Osteoblast (primary cell): ENCODE results near the gene EPC2. TPM values are rescaled to one million over a fixed set of nuclear protein-coding genes. Genes with fewer than 3 reads are reported as not detected.
A peak's percentile ranks its signal among the peaks of the same experiment; 100 is the strongest.

Source experiments
- DNase-seq: peaks from one replicate; pipeline ENCODE4 v3.0.0; 2011; ENCODE audit warnings: low spot score, mixed read lengths; ENCODE audit not compliant: insufficient read length; ENCODE audit errors: missing footprints
- H2AFZ ChIP-seq: 2 replicates; pipeline ENCODE4 v1.6.0; 2011; ENCODE audit warnings: mild to moderate bottlenecking, low read length
- H3K27ac ChIP-seq: 2 replicates; pipeline ENCODE4 v1.5.1; 2011; ENCODE audit warnings: mild to moderate bottlenecking, low read depth, low read length, moderate library complexity
- H3K27me3 ChIP-seq: 2 replicates; pipeline ENCODE4 v1.6.0; 2012; ENCODE audit warnings: mild to moderate bottlenecking, control low read depth, inconsistent platforms, low read length, moderate library complexity; ENCODE audit not compliant: insufficient read depth
- H3K36me3 ChIP-seq: 2 replicates; pipeline ENCODE4 v1.5.1; 2011; ENCODE audit warnings: mild to moderate bottlenecking, low read length, control low read depth, moderate library complexity; ENCODE audit not compliant: insufficient read depth
- H3K4me1 ChIP-seq: 2 replicates; pipeline ENCODE4 v1.5.1; 2011; ENCODE audit warnings: mild to moderate bottlenecking, low read length, control low read depth, moderate library complexity; ENCODE audit not compliant: insufficient read depth
- H3K4me2 ChIP-seq: 2 replicates; pipeline ENCODE4 v1.6.0; 2011; ENCODE audit warnings: mild to moderate bottlenecking, low read length; ENCODE audit not compliant: insufficient read depth
- H3K4me3 ChIP-seq: fragments of 200-600 bp; sonication (generic); 3 replicates; pipeline ENCODE4 v1.5.1; 2012; ENCODE audit warnings: mild to moderate bottlenecking, low read length, inconsistent platforms; ENCODE audit not compliant: insufficient read depth
- H3K79me2 ChIP-seq: 2 replicates; pipeline ENCODE4 v1.6.0; 2012; ENCODE audit warnings: mild to moderate bottlenecking, low read length, control low read depth, inconsistent platforms; ENCODE audit not compliant: insufficient read depth
- H3K9me3 ChIP-seq: 2 replicates; pipeline ENCODE4 v1.5.1; 2011; ENCODE audit warnings: low read depth, low read length, control low read depth
- H4K20me1 ChIP-seq: 2 replicates; pipeline ENCODE4 v1.6.0; 2012; ENCODE audit warnings: mild to moderate bottlenecking, low read length, control low read depth; ENCODE audit not compliant: insufficient read depth
- total RNA-seq: library from RNA; depleted of rRNA; stranded (reverse); fragments of >200 nt; gene quantifications from 2 replicates; pipeline ENCODE4 v1.2.3, GENCODE V29; 2012
- TF ChIP-seq, protein P1 (sequence below): IDR thresholded peaks from 2 replicates; pipeline ENCODE4 v1.5.1; 2011; ENCODE audit warnings: mild to moderate bottlenecking, low read depth, low read length, moderate library complexity; ENCODE audit errors: extremely low read depth

EPC2 gene
- total RNA-seq, 1 donor = 29.3 TPM

DNA sequence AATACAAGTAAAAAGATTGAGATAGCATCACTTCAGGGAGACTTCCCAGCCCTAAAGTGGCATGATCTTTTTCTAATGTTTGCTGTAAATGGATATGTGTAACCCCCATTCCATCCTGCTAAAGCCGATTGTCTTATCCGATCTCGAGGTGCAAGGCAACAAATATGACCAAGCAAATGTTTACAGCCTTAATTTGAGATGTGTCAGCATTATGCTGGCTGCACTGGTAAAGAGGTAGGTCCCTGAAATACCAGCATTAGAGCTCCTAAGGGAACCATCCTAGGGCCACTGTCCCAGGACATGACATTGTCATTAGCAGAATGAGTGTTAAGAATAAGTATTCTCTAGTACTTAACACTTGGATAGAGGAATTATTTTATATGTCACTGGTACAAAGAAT lies 108.4 kb downstream of the EPC2 start:
- no peak for DNase-seq
- Histone ChIP-seq H3K9me3 (no peaks in the 10 kb centered on the region), H3K36me3 (no peaks in the 10 kb centered on the region), H3K27ac (no peak overlapping the region), H3K79me2 (no peaks in the 10 kb centered on the region), H4K20me1 (no peaks in the 10 kb centered on the region), H2AFZ (no peak overlapping the region), H3K27me3 (no peaks in the 10 kb centered on the region), H3K4me3 (no peak overlapping the region), H3K4me1 (peaks cover 11% of the 10 kb centered on the region), H3K4me2 (no peak overlapping the region)
- TF ChIP-seq, protein P1, sequence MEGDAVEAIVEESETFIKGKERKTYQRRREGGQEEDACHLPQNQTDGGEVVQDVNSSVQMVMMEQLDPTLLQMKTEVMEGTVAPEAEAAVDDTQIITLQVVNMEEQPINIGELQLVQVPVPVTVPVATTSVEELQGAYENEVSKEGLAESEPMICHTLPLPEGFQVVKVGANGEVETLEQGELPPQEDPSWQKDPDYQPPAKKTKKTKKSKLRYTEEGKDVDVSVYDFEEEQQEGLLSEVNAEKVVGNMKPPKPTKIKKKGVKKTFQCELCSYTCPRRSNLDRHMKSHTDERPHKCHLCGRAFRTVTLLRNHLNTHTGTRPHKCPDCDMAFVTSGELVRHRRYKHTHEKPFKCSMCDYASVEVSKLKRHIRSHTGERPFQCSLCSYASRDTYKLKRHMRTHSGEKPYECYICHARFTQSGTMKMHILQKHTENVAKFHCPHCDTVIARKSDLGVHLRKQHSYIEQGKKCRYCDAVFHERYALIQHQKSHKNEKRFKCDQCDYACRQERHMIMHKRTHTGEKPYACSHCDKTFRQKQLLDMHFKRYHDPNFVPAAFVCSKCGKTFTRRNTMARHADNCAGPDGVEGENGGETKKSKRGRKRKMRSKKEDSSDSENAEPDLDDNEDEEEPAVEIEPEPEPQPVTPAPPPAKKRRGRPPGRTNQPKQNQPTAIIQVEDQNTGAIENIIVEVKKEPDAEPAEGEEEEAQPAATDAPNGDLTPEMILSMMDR = no peak

DNA sequence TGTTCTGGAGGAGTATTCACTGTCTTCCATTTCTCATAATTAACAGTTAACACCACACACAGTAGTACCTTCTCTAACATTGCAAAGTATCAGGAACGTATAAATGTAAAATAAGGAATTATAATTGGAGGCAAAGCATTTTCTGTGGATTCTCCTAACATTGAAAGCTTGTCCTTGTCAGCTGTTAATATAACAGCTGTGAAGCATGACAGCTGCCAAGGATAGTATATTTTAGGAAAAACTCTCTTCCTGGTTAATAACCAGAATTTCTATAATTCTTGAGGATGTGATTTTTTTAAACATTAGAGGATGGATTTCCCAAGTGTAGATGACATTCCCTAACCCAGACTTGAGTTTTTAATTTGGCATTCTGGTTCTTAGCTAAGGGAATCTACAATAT lies 110.3 kb downstream of the EPC2 start:
- H3K4me1 ChIP-seq = peaks cover 11% of the 10 kb centered on the region
- no peaks in the 10 kb centered on the region for H3K36me3 ChIP-seq
- no peak overlapping the region for H3K27ac ChIP-seq
- H3K9me3 ChIP-seq = no peaks in the 10 kb centered on the region
- no peak overlapping the region for H3K4me3 ChIP-seq
- H2AFZ ChIP-seq = no peak overlapping the region
- no peaks in the 10 kb centered on the region for H4K20me1 ChIP-seq
- H3K79me2 ChIP-seq = no peaks in the 10 kb centered on the region
- no peaks in the 10 kb centered on the region for H3K27me3 ChIP-seq
- no peak overlapping the region for H3K4me2 ChIP-seq
- no peak for DNase-seq
- TF ChIP-seq, protein P1 = no peak

DNA sequence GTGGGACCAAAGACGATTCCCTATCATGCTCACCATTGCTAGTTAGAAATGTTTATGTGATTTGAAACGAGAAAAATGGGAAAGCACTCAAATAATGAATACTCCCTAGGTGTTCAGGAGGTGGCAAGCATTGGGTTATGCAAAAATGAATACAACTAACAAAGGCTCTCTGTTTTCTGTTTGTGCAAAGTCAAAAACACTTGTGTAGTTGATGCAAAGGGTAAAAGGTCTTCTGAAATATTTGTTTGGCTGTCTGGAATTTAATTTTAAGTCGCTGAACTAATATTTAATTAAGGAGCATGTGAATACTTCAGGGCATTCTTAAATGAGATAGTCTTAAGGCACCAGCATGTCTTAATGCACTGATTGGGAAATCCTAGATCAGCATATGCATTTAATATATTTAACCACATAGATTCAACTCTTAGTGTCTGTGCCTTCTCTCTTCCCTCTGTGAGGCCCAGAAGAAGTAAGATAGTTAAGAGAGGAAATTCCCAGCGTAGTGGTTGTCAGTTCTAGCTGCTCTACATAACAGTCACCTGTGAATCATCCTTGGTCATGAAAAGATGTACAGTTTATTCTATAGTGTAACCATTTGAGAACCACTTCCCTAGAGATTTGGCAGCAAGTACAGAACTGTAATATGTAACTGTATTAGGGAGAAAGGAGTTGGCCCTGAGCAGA lies 111.9 kb downstream of the EPC2 start:
- DNase-seq = peak; percentile 83
- H3K4me3 ChIP-seq = no peak overlapping the region
- H3K79me2 ChIP-seq = no peaks in the 10 kb centered on the region
- peaks cover 11% of the 10 kb centered on the region for H3K4me1 ChIP-seq
- H3K9me3 ChIP-seq = no peaks in the 10 kb centered on the region
- no peaks in the 10 kb centered on the region for H3K27me3 ChIP-seq
- no peak overlapping the region for H3K27ac ChIP-seq
- no peaks in the 10 kb centered on the region for H3K36me3 ChIP-seq
- peak overlapping the region; percentile 14 for H3K4me2 ChIP-seq
- no peak overlapping the region for H2AFZ ChIP-seq
- no peaks in the 10 kb centered on the region for H4K20me1 ChIP-seq
- TF ChIP-seq, protein P1 = no peak

DNA sequence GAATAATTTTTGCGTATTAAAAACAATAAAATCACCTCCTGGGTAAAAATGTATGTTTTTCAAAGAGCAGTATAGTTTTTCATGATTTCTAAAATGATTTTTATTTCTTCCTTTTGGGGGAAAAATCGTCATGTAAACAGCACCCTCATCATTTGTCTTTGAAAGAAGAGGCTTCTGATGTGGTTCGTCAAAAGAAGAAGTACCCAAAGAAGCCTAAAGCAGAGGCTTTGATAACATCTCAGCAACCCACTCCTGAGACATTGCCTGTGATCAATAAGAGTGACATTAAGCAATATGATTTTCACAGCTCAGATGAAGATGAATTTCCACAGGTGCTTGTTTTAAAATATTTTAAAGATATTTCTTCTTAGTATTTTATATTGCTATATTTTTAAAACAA lies 120.3 kb downstream of the EPC2 start:
- no peak for DNase-seq
- Histone ChIP-seq H3K27me3 (no peaks in the 10 kb centered on the region), H3K4me2 (no peak overlapping the region), H2AFZ (no peak overlapping the region), H3K79me2 (no peaks in the 10 kb centered on the region), H3K9me3 (no peaks in the 10 kb centered on the region), H3K4me3 (no peak overlapping the region), H3K36me3 (peaks cover 18% of the 10 kb centered on the region), H4K20me1 (no peaks in the 10 kb centered on the region), H3K27ac (no peak overlapping the region), H3K4me1 (no peaks in the 10 kb centered on the region)
- TF ChIP-seq, protein P1 = no peak
